Measurements from ENCODE around the gene IDNK.

DNA sequence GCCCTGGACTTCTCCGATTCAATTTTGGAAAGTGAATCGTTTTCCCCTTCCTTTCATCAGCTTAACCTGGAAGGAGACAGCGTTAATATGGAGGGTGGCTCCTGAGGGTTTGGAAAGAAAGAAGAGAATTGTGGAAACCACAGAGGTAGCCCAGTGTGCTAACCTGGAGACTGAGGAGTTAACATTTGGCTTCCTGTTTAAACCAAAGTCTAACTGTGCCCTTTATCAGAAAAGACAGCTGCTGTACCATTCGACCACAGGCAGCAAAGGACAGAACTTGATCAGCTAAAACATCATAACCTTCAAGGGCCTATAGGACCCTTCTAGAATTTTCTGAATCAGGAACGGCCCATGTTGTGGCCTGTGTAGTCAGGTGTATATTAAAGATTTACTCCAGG lies 735 bp downstream of the IDNK start:
- TF ChIP-seq ZNF565 (CRISPR knock-in tag; conservative IDR thresholded peaks at IDR 0.05; ENCODE audit: low read depth) (no peak), SNAI2 (CRISPR knock-in tag; IDR thresholded peaks at IDR 0.05) (no peak), ZNF70 (CRISPR knock-in tag; IDR thresholded peaks at IDR 0.05) (no peak), TOX (CRISPR knock-in tag; IDR thresholded peaks at IDR 0.05; ENCODE audit: borderline replicate concordance) (no peak), ZFP3 (CRISPR knock-in tag; IDR thresholded peaks at IDR 0.05) (no peak)
- TF ChIP-seq, protein P1, sequence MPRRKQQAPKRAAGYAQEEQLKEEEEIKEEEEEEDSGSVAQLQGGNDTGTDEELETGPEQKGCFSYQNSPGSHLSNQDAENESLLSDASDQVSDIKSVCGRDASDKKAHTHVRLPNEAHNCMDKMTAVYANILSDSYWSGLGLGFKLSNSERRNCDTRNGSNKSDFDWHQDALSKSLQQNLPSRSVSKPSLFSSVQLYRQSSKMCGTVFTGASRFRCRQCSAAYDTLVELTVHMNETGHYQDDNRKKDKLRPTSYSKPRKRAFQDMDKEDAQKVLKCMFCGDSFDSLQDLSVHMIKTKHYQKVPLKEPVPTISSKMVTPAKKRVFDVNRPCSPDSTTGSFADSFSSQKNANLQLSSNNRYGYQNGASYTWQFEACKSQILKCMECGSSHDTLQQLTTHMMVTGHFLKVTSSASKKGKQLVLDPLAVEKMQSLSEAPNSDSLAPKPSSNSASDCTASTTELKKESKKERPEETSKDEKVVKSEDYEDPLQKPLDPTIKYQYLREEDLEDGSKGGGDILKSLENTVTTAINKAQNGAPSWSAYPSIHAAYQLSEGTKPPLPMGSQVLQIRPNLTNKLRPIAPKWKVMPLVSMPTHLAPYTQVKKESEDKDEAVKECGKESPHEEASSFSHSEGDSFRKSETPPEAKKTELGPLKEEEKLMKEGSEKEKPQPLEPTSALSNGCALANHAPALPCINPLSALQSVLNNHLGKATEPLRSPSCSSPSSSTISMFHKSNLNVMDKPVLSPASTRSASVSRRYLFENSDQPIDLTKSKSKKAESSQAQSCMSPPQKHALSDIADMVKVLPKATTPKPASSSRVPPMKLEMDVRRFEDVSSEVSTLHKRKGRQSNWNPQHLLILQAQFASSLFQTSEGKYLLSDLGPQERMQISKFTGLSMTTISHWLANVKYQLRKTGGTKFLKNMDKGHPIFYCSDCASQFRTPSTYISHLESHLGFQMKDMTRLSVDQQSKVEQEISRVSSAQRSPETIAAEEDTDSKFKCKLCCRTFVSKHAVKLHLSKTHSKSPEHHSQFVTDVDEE (CRISPR knock-in tag; IDR thresholded peaks at IDR 0.05) = no peak
- TF ChIP-seq, protein P2, sequence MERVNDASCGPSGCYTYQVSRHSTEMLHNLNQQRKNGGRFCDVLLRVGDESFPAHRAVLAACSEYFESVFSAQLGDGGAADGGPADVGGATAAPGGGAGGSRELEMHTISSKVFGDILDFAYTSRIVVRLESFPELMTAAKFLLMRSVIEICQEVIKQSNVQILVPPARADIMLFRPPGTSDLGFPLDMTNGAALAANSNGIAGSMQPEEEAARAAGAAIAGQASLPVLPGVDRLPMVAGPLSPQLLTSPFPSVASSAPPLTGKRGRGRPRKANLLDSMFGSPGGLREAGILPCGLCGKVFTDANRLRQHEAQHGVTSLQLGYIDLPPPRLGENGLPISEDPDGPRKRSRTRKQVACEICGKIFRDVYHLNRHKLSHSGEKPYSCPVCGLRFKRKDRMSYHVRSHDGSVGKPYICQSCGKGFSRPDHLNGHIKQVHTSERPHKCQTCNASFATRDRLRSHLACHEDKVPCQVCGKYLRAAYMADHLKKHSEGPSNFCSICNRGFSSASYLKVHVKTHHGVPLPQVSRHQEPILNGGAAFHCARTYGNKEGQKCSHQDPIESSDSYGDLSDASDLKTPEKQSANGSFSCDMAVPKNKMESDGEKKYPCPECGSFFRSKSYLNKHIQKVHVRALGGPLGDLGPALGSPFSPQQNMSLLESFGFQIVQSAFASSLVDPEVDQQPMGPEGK (CRISPR knock-in tag; IDR thresholded peaks at IDR 0.05; ENCODE audit: borderline replicate concordance) = no peak
